ENCODE measurements around the gene CDV3. TPM values are rescaled to one million over a fixed set of nuclear protein-coding genes. Genes with fewer than 3 reads are reported as not detected.
A peak's percentile ranks its signal among the peaks of the same experiment; 100 is the strongest.

Gene CDV3
- total and polyA plus RNA-seq, 10 of the 15 experiments (the other 5 are each of a cell fraction or from before 2014, with no cell fraction given), result 42.3 to 466 (median 136) TPM

- TF ChIP-seq PAX8 (IDR thresholded peaks at IDR 0.05), result no peak
- no peak; the same call in 1 of the 2 replicates for TF ChIP-seq PAX5 (IDR thresholded peaks at IDR 0.05; ENCODE audit: borderline replicate concordance, low read depth, low read length)
- TF ChIP-seq, protein P1, sequence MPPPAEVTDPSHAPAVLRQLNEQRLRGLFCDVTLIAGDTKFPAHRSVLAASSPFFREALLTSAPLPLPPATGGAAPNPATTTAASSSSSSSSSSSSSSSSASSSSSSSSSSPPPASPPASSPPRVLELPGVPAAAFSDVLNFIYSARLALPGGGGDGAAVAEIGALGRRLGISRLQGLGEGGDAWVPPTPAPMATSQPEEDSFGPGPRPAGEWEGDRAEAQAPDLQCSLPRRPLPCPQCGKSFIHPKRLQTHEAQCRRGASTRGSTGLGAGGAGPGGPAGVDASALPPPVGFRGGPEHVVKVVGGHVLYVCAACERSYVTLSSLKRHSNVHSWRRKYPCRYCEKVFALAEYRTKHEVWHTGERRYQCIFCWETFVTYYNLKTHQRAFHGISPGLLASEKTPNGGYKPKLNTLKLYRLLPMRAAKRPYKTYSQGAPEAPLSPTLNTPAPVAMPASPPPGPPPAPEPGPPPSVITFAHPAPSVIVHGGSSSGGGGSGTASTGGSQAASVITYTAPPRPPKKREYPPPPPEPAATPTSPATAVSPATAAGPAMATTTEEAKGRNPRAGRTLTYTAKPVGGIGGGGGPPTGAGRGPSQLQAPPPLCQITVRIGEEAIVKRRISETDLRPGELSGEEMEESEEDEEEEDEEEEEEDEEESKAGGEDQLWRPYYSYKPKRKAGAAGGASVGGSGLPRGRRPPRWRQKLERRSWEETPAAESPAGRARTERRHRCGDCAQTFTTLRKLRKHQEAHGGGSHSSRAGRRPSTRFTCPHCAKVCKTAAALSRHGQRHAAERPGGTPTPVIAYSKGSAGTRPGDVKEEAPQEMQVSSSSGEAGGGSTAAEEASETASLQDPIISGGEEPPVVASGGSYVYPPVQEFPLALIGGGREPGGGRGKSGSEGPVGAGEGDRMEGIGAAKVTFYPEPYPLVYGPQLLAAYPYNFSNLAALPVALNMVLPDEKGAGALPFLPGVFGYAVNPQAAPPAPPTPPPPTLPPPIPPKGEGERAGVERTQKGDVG (CRISPR knock-in tag; IDR thresholded peaks at IDR 0.05), result no peak
- TF ChIP-seq MTA2 (IDR thresholded peaks at IDR 0.05; ENCODE audit: low read depth), result no peak
- TF ChIP-seq ESRRA (IDR thresholded peaks at IDR 0.05; ENCODE audit: low read length), result no peak
- TF ChIP-seq HDAC2 (IDR thresholded peaks at IDR 0.05), result no peak
- no peak for TF ChIP-seq BCL11A (IDR thresholded peaks at IDR 0.05; ENCODE audit: low read depth, low read length)
- TF ChIP-seq ELK1 (IDR thresholded peaks at IDR 0.05; ENCODE audit: low read depth, low read length), result no peak
- peak; percentile 78 for TF ChIP-seq NFYB (IDR thresholded peaks at IDR 0.05; ENCODE audit: insufficient read depth, low read depth, low read length)
- TF ChIP-seq SIX5 (IDR thresholded peaks at IDR 0.05; ENCODE audit: low read depth, low read length, severe bottlenecking), result no peak
- no peak for TF ChIP-seq RBBP5 (conservative IDR thresholded peaks at IDR 0.05)
- TF ChIP-seq PRDM15 (CRISPR knock-in tag; IDR thresholded peaks at IDR 0.05), result no peak
- TF ChIP-seq CTCF (IDR thresholded peaks at IDR 0.05 in 2 of 3, conservative IDR thresholded peaks at IDR 0.05 in 1 of 3; ENCODE audit: control insufficient read depth in 2 of 3, extremely low read depth in 1 of 3, insufficient read depth in 1 of 3, low read depth in 3 of 3, low read length in 3 of 3), result peak in 2 of 3 experiments; percentile 3 to 14; a peak in 2 of 6 replicates
- TF ChIP-seq CBX3 (IDR thresholded peaks at IDR 0.05; ENCODE audit: borderline replicate concordance, low read depth), result no peak
- TF ChIP-seq WRNIP1 (IDR thresholded peaks at IDR 0.05; ENCODE audit: borderline replicate concordance, low read depth, low read length), result no peak
- TF ChIP-seq, protein P2, sequence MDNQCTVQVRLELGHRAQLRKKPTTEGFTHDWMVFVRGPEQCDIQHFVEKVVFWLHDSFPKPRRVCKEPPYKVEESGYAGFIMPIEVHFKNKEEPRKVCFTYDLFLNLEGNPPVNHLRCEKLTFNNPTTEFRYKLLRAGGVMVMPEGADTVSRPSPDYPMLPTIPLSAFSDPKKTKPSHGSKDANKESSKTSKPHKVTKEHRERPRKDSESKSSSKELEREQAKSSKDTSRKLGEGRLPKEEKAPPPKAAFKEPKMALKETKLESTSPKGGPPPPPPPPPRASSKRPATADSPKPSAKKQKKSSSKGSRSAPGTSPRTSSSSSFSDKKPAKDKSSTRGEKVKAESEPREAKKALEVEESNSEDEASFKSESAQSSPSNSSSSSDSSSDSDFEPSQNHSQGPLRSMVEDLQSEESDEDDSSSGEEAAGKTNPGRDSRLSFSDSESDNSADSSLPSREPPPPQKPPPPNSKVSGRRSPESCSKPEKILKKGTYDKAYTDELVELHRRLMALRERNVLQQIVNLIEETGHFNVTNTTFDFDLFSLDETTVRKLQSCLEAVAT (IDR thresholded peaks at IDR 0.05), result no peak
- peak; percentile 95 for TF ChIP-seq PKNOX1 (IDR thresholded peaks at IDR 0.05)
- TF ChIP-seq SREBF1 (IDR thresholded peaks at IDR 0.05; ENCODE audit: low read length), result no peak
Measured at GRCh38 chr3:133573054-133573628, 345 bp upstream of the CDV3 start (continued).

Data from GM12878 (cell line).